ENCODE measurements around the gene PPP1R3A.
"Not testable (repeated sequence)": the region's sequence is repeated elsewhere in the genome, so short reads cannot be mapped to it uniquely, and the experiment has no call there.

Gene PPP1R3A, protein sequence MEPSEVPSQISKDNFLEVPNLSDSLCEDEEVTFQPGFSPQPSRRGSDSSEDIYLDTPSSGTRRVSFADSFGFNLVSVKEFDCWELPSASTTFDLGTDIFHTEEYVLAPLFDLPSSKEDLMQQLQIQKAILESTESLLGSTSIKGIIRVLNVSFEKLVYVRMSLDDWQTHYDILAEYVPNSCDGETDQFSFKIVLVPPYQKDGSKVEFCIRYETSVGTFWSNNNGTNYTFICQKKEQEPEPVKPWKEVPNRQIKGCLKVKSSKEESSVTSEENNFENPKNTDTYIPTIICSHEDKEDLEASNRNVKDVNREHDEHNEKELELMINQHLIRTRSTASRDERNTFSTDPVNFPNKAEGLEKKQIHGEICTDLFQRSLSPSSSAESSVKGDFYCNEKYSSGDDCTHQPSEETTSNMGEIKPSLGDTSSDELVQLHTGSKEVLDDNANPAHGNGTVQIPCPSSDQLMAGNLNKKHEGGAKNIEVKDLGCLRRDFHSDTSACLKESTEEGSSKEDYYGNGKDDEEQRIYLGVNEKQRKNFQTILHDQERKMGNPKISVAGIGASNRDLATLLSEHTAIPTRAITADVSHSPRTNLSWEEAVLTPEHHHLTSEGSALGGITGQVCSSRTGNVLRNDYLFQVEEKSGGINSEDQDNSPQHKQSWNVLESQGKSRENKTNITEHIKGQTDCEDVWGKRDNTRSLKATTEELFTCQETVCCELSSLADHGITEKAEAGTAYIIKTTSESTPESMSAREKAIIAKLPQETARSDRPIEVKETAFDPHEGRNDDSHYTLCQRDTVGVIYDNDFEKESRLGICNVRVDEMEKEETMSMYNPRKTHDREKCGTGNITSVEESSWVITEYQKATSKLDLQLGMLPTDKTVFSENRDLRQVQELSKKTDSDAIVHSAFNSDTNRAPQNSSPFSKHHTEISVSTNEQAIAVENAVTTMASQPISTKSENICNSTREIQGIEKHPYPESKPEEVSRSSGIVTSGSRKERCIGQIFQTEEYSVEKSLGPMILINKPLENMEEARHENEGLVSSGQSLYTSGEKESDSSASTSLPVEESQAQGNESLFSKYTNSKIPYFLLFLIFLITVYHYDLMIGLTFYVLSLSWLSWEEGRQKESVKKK

DNA sequence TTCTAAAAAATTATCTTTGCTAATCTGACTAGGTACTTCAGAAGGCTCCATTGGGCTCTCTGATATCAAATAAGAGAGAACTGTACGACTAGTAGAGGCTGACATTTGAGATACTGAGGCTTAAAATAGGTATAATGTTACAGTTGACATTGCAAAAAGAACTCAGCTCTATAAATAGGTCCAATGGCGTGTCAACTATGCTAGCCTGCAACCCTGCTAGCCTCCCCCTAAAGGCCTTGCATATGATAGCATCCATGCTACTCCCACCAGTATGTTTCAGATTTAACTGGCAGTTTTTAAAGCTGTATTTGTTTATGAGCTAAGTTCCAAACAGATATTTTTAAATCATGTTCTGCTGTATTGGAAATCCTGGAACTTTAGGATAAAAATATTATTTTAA is at the start of gene PPP1R3A:
PPP1R3A (minus strand) TSS at position 64 of the 400 bp plus-strand sequence; CDS start at position 51, 13 bp downstream.
- DNase-seq: no peak

DNA sequence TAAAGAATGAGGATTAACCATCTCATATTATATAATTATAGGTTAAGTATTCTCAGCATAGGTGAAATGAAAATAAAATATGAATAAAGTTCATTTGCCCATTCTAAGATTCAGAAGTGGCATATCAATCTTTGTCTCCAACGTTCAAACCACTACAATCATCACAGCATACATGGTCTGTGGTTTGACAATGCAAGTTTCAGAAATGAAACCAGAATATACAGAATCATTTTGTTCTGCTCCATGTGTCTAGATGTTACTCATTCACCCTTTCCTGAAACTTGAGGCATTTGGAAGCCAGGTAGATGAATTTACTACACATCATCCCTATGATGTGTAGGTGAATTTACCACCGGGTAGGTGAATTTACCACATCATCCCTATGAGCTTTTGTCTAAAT is 44.5 kb upstream of the PPP1R3A start:
- DNase-seq: no peak

DNA sequence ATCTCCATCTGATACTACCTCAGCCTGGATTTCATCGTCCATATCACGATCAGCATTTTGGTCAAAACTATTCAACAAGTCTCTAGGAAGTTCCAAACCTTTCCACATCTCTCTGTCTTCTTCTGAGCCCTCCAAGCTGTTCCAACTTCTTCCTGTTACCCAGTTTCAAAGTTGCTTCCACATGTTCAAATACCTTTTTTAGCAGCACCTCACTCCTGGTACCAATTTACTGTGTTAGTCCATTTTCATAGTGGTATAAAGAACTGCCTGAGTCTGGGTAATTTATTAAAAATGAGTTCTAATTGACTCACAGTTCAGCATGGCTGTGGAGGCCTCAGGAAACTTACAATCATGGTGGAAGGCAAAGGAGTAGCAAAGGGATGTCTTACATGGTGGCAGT is 41.1 kb upstream of the PPP1R3A start:
- no peak for DNase-seq

DNA sequence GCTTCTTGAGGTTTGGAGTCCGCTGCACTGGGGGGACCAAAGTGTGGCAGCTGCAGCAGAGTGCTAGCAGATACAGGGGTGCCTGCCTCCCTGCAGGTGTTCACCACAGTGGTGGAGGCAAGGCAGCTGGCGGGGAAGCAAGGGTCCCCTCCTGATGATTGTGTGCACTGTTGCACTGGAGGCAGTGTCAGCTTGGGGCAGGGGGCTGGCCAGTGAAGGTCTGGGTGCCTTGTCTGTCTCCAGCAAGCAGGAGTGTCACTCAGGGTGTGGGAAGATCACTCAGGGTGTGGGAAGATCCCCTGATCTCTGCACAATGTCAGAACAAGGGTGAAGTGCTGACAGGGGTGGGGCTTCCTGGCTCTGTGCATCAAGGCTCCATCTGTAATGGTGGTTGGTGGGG is 36.3 kb upstream of the PPP1R3A start:
- DNase-seq: no peak

DNA sequence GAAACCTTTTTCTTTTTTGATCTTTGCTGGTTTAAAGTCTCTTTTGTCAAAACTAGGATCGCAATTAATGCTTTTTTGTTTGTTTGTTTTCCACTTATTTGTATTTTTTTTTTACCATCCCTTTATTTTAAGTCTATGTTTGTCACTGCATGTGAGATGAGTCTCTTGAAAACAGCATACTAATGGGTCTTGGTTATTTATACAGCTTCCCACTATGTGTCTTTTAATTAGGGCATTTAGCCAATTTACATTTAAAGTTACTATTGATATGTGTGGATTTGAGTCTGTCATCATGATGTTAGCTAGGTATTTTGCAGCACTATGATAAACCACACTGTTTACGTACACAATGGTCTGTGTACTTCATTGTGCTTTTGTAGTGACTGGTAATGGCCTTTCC is 34.7 kb upstream of the PPP1R3A start:
- DNase-seq: no peak

DNA sequence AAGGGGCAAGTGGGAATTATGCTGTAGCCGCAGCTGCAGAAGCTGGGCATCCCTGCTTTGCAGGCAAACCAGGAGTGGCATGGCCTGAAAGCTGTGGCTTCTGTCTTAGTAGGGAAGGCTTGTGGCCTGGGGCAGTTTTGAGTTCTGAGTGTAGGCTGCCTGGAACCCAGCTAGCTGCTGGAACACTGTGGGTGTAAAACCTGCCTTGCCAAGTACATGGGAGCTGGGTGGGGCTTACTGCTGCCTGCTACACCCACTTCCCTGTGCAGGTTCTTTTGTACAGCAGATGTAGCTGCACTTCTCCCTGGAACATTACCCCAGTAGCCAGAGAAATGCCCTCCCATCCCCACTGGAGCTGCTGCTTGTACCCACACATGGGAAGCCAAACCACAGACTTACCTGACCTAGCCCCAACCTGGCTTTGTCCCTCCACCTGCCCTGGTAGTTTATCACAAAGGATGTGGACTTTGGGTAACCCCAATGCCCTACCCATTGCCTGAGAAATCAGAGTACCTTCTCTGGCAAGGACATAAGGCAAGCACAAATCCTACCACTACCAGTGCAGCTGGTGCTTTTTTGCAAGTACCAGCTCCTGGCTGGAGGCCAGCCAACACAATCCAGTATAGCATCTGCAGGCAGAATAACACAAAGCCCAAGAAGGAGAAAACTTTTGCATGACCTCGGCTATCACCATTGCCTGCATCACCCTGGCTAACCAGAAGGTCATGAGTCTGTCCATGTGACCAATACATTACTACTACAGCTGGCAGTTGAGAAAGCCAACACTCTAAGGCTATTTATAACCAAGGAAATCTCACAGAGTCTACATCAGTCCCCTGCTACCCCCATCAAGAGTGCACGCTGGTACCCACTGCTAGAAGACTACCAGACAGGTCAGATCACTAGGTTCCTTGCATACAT is 26.5 kb upstream of the PPP1R3A start:
- no peak for DNase-seq

DNA sequence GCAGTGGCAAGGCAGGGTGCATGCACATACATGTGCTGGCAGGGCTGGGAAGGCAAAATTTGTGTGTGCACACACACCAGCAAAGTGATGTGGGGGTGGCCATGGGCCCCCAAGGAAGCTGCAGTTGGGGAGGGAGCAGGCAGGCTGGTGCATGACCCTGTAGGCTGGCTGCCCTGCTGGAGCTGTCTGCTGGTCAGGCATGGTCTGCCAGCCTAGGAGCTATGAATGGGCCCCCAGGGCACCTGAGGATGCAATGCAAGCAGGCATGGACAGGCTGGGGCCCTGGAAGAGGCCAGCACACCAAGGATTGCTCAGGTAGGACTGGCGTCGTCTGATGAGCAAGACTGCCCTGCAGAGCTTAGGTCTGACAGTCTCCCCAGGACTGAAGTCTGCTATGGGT is 18.2 kb upstream of the PPP1R3A start:
- no peak for DNase-seq

DNA sequence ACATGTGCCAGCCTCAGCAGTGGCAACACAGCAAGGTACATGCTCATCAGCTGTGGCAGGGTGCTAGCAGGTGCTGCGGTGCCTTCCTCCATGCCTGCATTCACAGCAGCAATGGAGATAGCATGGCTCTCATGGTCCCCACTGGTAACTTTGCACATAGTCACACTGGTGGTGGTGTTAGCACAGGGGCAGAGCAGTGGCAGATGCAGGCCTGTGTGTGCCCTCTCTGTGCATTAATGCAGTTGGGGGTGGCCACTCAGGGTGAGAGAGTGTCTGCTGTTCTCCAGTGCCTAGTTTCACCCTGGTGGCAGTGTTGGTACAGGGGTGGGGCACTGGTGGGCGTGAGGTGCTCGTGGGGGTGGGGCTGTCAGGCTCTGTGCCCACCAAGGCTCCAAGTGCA is 17.7 kb upstream of the PPP1R3A start:
- no peak for DNase-seq

DNA sequence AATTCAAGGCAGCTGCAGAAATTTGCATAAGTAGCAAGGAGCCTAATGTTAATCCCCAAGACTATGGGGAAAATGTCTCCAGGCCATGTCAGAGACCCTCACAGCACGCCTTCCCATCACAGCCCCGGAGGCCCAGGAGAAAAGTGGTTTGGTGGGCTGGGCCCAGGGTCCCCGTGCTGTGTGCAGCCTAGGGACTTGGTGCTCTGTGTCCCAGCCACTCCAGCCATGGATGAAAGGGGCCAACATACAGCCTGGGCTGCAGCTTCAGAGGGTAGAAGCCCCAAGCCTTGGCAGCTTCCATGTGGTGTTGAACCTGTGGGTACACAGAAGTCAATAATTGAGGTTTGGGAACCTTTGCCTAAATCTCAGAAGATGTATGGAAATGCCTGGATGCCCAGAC is 10.6 kb upstream of the PPP1R3A start:
- DNase-seq: not testable (repeated sequence)

DNA sequence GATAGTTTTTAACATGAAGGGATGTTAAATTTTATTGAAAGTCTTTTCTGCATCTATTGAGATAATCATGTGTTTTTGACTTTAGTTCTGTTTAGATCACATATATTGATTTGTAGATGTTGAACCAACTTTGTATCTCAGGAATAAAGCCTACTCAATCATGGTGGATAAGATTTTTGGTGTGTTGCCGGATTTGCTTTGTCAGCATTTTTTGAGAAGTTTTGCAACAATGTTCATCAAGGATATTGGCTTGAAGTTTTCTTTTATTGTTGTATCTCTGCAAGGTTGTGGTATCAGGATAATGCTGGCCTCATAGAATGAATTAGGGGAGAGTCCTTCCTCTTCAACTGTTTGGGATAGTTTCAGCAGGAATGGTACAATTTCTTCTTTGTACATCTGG is 9.3 kb upstream of the PPP1R3A start:
- DNase-seq: no peak

DNA sequence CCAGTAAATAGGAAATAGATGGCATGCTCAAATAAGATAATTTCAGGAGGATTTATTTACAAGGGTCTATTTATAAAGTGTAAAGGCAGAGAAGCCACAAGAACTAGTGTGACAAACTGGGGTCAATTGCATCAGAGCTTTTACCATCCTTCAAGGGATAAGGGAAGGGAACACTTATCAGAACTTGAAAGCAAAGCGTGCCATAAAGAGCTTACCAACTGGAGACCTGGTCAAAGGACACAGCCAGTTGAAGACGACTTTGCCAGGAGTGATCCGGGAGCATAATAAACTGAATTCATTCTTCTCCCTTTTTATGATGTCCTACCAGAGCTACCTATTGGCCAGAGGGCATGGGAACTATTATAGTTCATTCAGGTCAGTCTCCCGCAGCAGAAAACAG is 3.2 kb upstream of the PPP1R3A start:
- no peak for DNase-seq

DNA sequence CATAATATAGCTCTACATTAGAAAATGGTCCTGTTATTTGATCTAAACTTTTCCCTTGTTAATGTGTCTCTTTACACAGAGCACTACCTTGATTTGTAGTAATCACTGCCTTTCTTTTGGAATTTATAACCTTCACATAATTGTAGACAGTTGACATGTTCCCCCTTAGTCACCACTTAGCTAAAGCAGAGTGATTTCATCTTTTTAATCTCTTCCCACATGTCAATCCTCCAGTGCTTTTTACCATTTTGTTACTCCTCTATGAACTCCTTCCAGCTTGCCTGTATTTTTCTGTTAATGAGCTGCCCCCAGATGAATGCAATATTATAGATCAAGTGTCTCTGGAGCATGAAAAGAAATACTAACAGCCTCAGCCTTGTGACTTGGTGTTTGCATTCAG is 2.6 kb upstream of the PPP1R3A start:
- DNase-seq: no peak

DNA sequence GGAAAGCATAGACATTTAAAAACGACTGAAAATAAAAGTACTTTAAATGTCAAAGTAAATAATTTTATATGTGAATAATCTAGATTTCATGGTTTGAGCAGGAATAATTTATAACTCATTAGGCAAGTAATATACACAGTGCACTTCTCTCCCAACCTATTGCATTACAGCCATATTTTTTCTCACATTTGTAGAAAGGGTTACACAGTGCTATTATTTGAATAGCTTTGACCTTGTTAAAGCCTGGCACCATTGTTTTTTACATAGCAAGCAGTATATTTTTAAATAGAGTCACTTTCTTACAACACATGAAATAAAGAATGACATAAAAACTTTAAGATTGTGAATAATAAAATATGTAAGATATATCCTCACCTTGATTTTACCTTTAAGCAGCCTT is 969 bp downstream of the PPP1R3A start:
- DNase-seq: no peak

DNA sequence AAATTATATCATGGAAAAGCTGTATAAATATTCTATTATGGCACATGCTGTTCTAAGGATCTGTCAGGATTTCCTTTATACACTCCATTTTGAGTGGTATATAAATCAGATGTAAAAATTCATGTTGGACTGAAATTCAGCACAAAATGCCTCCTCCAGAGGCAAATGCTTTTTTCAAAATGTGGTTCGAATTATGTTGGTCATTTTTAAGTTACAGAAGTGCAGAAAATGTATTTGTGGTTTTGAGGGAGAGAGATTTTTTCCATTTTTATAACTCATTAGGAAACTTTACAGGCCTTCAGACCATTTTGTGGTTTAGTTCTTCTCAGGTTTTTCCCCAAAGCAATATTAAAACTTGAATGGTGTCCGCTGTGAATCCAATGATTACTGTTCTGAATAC is 2.9 kb downstream of the PPP1R3A start:
- no peak for DNase-seq

DNA sequence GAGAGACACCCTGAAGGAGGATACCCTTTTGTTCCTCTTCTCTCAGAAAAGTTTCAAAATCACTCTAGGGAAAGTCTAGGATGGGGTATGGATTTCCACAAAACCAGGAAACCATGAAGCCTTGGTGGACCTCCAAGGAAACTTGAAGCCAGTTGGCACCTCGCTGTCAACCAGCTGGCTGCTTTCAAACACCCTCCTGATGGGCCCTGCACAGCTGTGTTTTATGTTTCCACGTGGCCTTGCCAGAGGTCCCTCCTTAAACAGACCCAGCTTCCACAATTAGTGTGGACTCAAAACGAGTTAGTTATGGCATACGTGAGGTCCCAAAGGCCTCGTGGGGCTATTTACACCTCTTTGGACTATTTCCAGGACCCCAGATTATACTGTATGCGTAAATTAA is 5.9 kb downstream of the PPP1R3A start:
- DNase-seq: no peak

DNA sequence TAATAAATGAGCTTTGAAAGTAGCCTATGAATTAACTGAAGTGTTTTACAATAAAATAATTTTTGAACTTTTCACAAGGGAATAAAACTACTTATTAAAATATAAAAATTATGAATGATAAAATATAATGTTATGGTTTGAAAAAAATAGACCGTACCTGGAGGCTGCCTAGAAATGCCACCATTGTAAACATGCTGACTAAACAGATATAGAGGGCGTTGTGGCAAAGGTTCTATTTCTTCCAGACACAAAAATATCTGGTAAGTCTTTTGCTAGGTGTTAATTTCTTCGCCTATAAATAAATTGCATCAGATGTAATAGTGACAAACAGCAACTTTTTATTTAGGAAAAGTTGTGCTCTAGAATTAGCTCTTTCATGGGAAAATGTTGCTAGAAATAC is 11.2 kb downstream of the PPP1R3A start:
- no peak for DNase-seq

DNA sequence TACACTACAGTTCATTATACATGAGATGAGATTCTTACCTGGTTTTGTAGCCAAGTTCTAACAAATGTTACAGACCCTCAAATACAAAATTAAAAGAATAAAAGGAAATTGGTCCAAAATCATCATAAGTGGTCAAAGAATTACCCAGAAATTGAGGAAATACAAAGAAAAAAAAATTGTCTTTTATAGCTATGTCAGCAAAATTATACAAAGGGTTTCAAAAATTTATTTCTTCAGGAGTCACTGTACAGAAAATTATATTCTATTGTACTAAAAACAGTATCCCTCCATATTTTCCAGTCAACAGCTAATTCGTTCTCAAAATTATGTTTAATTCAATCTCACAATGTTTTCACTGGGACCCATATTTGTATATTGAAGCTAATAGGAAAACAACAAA is 14.3 kb downstream of the PPP1R3A start:
- DNase-seq: no peak

DNA sequence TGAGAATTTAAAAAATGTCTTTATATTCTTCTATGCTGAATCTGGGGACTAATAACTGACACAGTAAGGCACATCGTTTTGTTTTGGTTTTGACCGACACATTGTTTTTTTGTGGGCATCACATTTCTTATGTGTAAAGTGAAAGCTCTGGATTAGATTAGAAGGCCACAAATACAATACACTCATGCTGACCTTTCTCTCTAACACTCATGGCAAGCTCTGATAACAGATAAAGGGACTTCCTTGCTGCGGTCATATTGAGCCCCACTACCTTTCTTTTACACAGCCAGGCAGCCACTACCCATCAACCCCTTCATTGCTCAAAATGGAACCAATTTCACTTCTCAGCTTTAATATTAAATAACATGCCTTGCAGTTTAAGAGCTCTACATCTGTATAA is 26.0 kb downstream of the PPP1R3A start:
- no peak for DNase-seq

DNA sequence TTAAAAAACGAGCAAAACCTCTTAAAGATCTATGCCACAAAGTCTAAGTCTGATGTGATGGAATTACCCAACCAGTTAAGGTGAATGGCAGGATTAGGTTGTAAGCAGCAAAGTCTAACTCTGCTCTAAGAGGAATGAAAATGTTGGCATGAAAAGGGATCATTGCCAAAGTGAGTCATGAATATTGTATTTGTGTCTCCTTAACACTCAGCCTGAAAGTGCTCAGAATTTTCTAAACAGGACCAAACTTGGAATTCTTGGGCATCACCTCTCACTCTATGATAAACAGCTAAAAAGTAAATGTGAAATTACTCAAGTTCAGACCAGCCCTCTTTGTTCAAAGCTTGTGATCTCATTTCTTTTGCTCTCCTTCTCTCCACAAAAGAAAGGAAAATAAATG is 27.0 kb downstream of the PPP1R3A start:
- no peak for DNase-seq

DNA sequence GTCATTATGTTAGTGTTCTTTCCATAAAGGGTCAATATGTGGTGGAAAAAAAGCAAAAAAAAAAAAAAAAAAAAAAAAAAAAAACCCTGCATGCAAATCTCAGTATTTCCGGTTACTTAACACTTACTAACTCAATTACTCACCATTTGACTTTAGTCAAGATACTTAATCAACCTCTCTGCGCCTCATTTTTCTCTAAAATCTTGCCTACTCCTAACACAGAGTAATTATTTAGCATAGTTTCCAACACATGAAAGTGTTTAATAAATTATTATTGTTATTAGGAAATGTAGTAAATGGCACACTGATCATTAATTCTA is 27.8 kb downstream of the PPP1R3A start:
- DNase-seq: no peak

DNA sequence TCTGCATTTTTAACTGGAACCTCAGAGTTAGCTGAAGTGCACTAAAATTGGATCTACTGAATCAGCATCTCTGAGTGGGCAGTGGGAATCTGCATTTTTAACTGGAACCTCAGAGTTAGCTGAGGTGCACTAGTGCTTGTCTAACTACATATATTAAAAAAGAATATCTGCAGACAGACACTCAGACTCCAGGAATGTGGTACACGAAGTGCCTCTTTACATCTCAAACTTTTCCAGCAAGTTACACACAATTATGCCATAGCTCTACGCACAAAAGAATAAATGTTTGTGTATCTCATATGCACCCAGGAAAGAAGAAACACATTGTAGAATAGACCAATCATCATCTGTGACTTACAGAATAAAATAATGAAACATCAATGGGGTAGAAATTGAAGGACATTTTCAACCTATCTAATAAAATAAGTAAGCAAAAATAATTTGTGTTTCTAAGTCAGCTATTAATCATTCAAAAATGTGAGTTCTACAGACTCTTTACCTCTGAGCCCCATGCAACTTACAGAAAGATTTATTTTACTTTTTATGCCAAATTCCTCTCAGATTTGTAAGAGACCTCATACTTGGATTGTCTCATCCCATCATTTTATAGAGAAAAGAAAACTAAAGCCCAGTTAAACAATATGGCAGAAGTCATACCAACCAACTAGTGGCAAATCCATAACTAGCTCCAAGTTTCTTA is 28.3 kb downstream of the PPP1R3A start:
- no peak for DNase-seq

DNA sequence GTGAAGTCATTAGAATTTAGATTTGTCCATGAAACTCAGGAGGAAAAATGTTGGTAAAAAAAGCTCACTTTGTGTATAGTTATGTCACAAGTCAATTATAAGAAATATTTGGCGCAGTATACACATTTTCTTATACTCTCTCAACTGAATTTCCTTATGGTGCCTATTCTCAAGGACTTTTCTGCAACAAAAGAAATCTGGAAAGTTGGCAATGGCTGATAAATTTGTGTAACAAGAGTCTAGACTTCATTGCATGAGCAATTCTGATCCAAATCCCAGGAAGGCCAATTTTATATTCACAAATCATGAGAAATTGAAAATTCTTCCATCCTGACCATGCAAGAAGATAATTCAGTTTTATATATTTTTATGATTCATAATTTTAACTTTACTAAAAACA is 35.7 kb downstream of the PPP1R3A start:
- DNase-seq: no peak

Measured in NCI-H1930 (cell line).